ENCODE data around the gene GHDC. TPM values are rescaled to one million over a fixed set of nuclear protein-coding genes. Genes with fewer than 3 reads are reported as not detected.
A peak's percentile ranks its signal among the peaks of the same experiment; 100 is the strongest.

Gene GHDC
- total RNA-seq, 1 experiment from 2014 or later, result 8.5 TPM

GRCh38 chr17:42199416-42200011 is 5.2 kb upstream of the GHDC start:
- Histone ChIP-seq H3K23ac (ENCODE audit: insufficient read length, low read depth, low read length) (no peak overlapping the region), H3K4me1 (ENCODE audit: insufficient read depth, low read length) (no peaks in the 10 kb centered on the region), H4K8ac (replicated peaks; ENCODE audit: insufficient read length, low read depth, low read length) (no peak overlapping the region), H2AK5ac (ENCODE audit: insufficient read length, low read length) (no peak overlapping the region), H3K23me2 (ENCODE audit: insufficient read length, low read depth, low read length, poor library complexity, severe bottlenecking) (no peaks in the 10 kb centered on the region), H3K9ac (ENCODE audit: extremely low read depth, insufficient read length, low read length) (no peak overlapping the region), H2BK15ac (ENCODE audit: low read depth, low read length) (no peak overlapping the region), H3K79me1 (ENCODE audit: insufficient read depth, low read depth, low read length, poor library complexity, severe bottlenecking) (no peaks in the 10 kb centered on the region), H4K5ac (ENCODE audit: insufficient read length, low read depth, low read length) (no peak overlapping the region), H2BK5ac (ENCODE audit: insufficient read length, low read length) (no peak overlapping the region), H3K27ac (ENCODE audit: insufficient read length, low read depth, low read length) (no peak overlapping the region), H2AFZ (ENCODE audit: low read length) (no peak overlapping the region), H3K9me3 (ENCODE audit: control insufficient read depth, low read depth, low read length) (no peaks in the 10 kb centered on the region), H3T11ph (ENCODE audit: low read length) (no peak overlapping the region), H3K18ac (ENCODE audit: insufficient read length, low read depth, low read length) (no peak overlapping the region), H4K91ac (ENCODE audit: insufficient read length, low read depth, low read length) (no peak overlapping the region), H3K27me3 (ENCODE audit: insufficient read depth, low read length) (no peaks in the 10 kb centered on the region), H2BK20ac (ENCODE audit: low read depth, low read length, poor library complexity, severe bottlenecking) (no peak overlapping the region), H3K56ac (ENCODE audit: insufficient read length, low read depth, low read length) (no peak overlapping the region), H2BK12ac (ENCODE audit: insufficient read length, low read depth, low read length) (no peak overlapping the region), H3K4ac (ENCODE audit: low read depth, low read length) (no peak overlapping the region), H2BK120ac (ENCODE audit: low read depth, low read length, poor library complexity, severe bottlenecking) (no peak overlapping the region), H4K20me1 (ENCODE audit: control insufficient read depth, insufficient read depth, insufficient read length) (no peaks in the 10 kb centered on the region), H3K79me2 (ENCODE audit: insufficient read depth, low read length) (no peaks in the 10 kb centered on the region), H3K14ac (ENCODE audit: insufficient read depth, low read length) (no peak overlapping the region), H3K4me2 (ENCODE audit: insufficient read depth, insufficient read length, low read length) (no peak overlapping the region)
- TF ChIP-seq CTCF (conservative IDR thresholded peaks at IDR 0.05), result no peak
- peaks cover under 1 to 4% of the 10 kb centered on the region in 2 experiments; a peak in 3 of 4 replicates for H3K4me1 Mint-ChIP-seq
- no peak for DNase-seq
- no peak overlapping the region for H3K4me3 Mint-ChIP-seq
- no CpG with 5 or more reads among the region's 12 CpGs for WGBS (ENCODE audit: extremely low coverage, insufficient read length, low lambda C conversion rate)
- H3K27ac Mint-ChIP-seq, result peak overlapping the region in 2 of 3 experiments; percentile 10 to 20; a peak in 2 of 7 replicates
- no peaks in the 10 kb centered on the region for H3K9me3 Mint-ChIP-seq
- H3K27me3 Mint-ChIP-seq (ENCODE audit: low read depth), result no peaks in the 10 kb centered on the region
- peaks cover 3 to 26% (median 26%) of the 10 kb centered on the region in 3 experiments; a peak in 6 of 7 replicates for H3K36me3 Mint-ChIP-seq (ENCODE audit: insufficient read depth in 1 of 3, low read depth in 3 of 3)
